Liver (tissue), 3 donors: ENCODE results near the gene TOLLIP.

Experiments
- EGR1 ChIP-seq, 2 donors: IDR thresholded peaks; 2 replicates each; pipeline ENCODE4 v1.6.1; 2016 to 2018; ENCODE audit warnings: antibody characterized with exemption in 2 of 2, low read depth in 2 of 2
- FOXA1 ChIP-seq: IDR thresholded peaks from 2 replicates; pipeline ENCODE4 v1.6.1; 2016; ENCODE audit warnings: antibody characterized with exemption
- GABPA ChIP-seq, 2 donors: IDR thresholded peaks in 1 of 2; conservative IDR thresholded peaks in 1 of 2; 2 replicates each; pipeline ENCODE4 v1.6.1; 2016; ENCODE audit warnings: antibody characterized with exemption in 2 of 2, mild to moderate bottlenecking in 1 of 2, moderate library complexity in 1 of 2
- HNF4G ChIP-seq: IDR thresholded peaks from 2 replicates; pipeline ENCODE4 v1.6.1; 2016; ENCODE audit warnings: antibody characterized with exemption
- JUND ChIP-seq, 2 donors: IDR thresholded peaks; 2 replicates each; pipeline ENCODE4 v1.6.1; 2016; ENCODE audit warnings: antibody characterized with exemption in 2 of 2
- MAX ChIP-seq: IDR thresholded peaks from 2 replicates; pipeline ENCODE4 v1.6.1; 2016; ENCODE audit warnings: antibody characterized with exemption
- SP1 ChIP-seq: IDR thresholded peaks from 2 replicates; pipeline ENCODE4 v1.6.1; 2018; ENCODE audit warnings: antibody characterized with exemption, mild to moderate bottlenecking
- TAF1 ChIP-seq: conservative IDR thresholded peaks from 2 replicates; pipeline ENCODE4 v1.6.1; 2016; ENCODE audit warnings: antibody characterized with exemption, mild to moderate bottlenecking
- YY1 ChIP-seq: IDR thresholded peaks from 2 replicates; pipeline ENCODE4 v1.6.1; 2016; ENCODE audit warnings: antibody characterized with exemption, mild to moderate bottlenecking
- TF ChIP-seq, protein P1 (sequence below): IDR thresholded peaks from 2 replicates; pipeline ENCODE4 v1.6.1; 2016; ENCODE audit warnings: antibody characterized with exemption
- TF ChIP-seq, protein P2 (sequence below): fragments of 150-350 bp; IDR thresholded peaks from 2 replicates; pipeline ENCODE4 v1.5.1; 2017; ENCODE audit warnings: improper control_type of control experiment, low read depth, low read length; ENCODE audit not compliant: missing input control
- TF ChIP-seq, protein P3 (sequence below): IDR thresholded peaks from 2 replicates; pipeline ENCODE4 v1.6.1; 2016; ENCODE audit warnings: antibody characterized with exemption, mild to moderate bottlenecking
- donor health status: healthy.
- donor health status: healthy.

DNA sequence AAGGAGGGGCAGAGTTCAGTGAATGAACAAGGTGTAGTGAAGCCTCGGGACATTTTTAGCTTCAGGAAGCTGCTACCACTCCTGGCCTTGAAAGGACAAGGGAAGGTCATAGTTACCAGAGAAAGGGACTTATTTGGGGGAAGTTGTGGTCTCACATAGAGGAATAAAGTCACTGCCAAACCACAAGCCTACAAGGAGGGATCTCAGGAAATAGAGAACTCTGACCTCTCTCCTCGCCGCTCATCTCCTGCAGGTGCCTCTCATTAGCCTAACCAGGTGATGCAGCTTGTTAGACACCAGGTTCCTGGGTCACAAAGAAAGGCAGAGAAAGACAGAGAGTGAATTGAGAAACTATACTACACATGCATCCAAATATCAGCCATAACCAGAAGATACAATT, 14.3 kb upstream of the TOLLIP start:
- TF ChIP-seq, protein P1, sequence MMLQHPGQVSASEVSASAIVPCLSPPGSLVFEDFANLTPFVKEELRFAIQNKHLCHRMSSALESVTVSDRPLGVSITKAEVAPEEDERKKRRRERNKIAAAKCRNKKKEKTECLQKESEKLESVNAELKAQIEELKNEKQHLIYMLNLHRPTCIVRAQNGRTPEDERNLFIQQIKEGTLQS: no peak
- TF ChIP-seq, protein P2, sequence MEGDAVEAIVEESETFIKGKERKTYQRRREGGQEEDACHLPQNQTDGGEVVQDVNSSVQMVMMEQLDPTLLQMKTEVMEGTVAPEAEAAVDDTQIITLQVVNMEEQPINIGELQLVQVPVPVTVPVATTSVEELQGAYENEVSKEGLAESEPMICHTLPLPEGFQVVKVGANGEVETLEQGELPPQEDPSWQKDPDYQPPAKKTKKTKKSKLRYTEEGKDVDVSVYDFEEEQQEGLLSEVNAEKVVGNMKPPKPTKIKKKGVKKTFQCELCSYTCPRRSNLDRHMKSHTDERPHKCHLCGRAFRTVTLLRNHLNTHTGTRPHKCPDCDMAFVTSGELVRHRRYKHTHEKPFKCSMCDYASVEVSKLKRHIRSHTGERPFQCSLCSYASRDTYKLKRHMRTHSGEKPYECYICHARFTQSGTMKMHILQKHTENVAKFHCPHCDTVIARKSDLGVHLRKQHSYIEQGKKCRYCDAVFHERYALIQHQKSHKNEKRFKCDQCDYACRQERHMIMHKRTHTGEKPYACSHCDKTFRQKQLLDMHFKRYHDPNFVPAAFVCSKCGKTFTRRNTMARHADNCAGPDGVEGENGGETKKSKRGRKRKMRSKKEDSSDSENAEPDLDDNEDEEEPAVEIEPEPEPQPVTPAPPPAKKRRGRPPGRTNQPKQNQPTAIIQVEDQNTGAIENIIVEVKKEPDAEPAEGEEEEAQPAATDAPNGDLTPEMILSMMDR: no peak
- TF ChIP-seq GABPA (IDR thresholded peaks at IDR 0.05 in 1 of 2, conservative IDR thresholded peaks at IDR 0.05 in 1 of 2): no peak
- no peak for TF ChIP-seq MAX
- TF ChIP-seq JUND (IDR thresholded peaks at IDR 0.05): no peak
- no peak for TF ChIP-seq SP1
- no peak for TF ChIP-seq YY1
- TF ChIP-seq, protein P3, sequence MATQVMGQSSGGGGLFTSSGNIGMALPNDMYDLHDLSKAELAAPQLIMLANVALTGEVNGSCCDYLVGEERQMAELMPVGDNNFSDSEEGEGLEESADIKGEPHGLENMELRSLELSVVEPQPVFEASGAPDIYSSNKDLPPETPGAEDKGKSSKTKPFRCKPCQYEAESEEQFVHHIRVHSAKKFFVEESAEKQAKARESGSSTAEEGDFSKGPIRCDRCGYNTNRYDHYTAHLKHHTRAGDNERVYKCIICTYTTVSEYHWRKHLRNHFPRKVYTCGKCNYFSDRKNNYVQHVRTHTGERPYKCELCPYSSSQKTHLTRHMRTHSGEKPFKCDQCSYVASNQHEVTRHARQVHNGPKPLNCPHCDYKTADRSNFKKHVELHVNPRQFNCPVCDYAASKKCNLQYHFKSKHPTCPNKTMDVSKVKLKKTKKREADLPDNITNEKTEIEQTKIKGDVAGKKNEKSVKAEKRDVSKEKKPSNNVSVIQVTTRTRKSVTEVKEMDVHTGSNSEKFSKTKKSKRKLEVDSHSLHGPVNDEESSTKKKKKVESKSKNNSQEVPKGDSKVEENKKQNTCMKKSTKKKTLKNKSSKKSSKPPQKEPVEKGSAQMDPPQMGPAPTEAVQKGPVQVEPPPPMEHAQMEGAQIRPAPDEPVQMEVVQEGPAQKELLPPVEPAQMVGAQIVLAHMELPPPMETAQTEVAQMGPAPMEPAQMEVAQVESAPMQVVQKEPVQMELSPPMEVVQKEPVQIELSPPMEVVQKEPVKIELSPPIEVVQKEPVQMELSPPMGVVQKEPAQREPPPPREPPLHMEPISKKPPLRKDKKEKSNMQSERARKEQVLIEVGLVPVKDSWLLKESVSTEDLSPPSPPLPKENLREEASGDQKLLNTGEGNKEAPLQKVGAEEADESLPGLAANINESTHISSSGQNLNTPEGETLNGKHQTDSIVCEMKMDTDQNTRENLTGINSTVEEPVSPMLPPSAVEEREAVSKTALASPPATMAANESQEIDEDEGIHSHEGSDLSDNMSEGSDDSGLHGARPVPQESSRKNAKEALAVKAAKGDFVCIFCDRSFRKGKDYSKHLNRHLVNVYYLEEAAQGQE: no peak
- TF ChIP-seq HNF4G: no peak
- no peak for TF ChIP-seq FOXA1
- TF ChIP-seq TAF1: no peak
- TF ChIP-seq EGR1 (IDR thresholded peaks at IDR 0.05; ENCODE audit: low read depth in 2 of 2): no peak
